GM21381 (cell line): Measurements from ENCODE around the gene HES7.

Experiments
- ATAC-seq: cut with Tn5 transposase; IDR thresholded peaks from one replicate; pipeline ENCODE4 v1.9.1; 2021; ENCODE audit warnings: mild to moderate bottlenecking, moderate library complexity; ENCODE audit not compliant: unreplicated experiment

Gene HES7

GRCh38 chr17:8075574-8076342 is 48.1 kb downstream of the HES7 start:
- no peak for ATAC-seq

- ATAC-seq = no peak
Observed at GRCh38 chr17:8075081-8075480, 48.8 kb downstream of the HES7 start.

GRCh38 chr17:8074554-8074953 is 49.4 kb downstream of the HES7 start:
- no peak for ATAC-seq

GRCh38 chr17:8073627-8074484 is 50.0 kb downstream of the HES7 start:
- ATAC-seq = no peak

GRCh38 chr17:8072729-8073461 is 51.0 kb downstream of the HES7 start:
- ATAC-seq = no peak

GRCh38 chr17:8072341-8072728 is 51.6 kb downstream of the HES7 start:
- no peak for ATAC-seq

- no peak for ATAC-seq
Observed at GRCh38 chr17:8071496-8071895, 52.4 kb downstream of the HES7 start.
